Raji (cell line): Measurements from ENCODE around the gene MACROD2.

Experiments
- POLR2A ChIP-seq: IDR thresholded peaks from 2 replicates; pipeline ENCODE4 v1.6.1; 2011; ENCODE audit warnings: low read depth, low read length, control low read depth; ENCODE audit not compliant: insufficient read depth

Gene MACROD2

GRCh38 chr20:15547119-15547518 is 1551.8 kb downstream of the MACROD2 start:
- no peak for TF ChIP-seq POLR2A

DNA sequence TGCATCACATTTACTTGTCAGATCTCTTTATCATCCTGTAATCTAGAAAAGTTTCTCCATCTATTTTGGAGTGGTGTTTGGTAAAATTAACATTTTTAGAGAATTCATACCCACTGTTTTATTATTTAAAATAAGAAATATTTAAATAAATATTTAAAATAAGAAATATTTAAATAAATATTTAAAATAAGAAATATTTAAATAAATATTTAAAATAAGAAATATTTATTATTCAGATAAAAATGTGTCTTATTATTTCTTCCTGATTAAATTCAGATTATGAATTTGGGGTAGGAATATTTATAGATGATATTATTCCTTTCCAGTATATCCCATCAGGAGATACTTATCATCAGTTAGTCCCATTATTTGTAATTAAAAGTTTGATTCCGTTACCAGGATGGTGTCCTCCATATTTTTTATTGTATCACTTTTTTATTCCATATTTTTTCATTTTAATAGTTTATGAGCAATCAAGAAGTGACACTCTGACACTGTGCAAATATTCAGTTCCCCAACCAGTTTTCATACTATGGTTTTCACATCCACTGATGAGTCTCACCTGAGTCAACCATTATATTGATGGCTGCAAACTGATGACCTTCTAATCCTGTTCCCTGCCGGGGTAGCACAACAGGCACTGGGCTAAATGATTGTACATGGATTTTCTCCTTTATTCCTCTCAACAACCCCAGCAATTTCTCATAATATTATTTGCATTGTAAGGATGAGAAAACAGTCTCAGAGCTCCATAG is 1555.0 kb downstream of the MACROD2 start:
- TF ChIP-seq POLR2A: no peak

- TF ChIP-seq POLR2A: no peak
These were observed 1560.6 kb downstream of the MACROD2 start for GRCh38 chr20:15555913-15556312.

GRCh38 chr20:15556869-15557268 is 1561.6 kb downstream of the MACROD2 start:
- no peak for TF ChIP-seq POLR2A

- TF ChIP-seq POLR2A: no peak
These were observed 1565.8 kb downstream of the MACROD2 start for GRCh38 chr20:15561070-15561569.

DNA sequence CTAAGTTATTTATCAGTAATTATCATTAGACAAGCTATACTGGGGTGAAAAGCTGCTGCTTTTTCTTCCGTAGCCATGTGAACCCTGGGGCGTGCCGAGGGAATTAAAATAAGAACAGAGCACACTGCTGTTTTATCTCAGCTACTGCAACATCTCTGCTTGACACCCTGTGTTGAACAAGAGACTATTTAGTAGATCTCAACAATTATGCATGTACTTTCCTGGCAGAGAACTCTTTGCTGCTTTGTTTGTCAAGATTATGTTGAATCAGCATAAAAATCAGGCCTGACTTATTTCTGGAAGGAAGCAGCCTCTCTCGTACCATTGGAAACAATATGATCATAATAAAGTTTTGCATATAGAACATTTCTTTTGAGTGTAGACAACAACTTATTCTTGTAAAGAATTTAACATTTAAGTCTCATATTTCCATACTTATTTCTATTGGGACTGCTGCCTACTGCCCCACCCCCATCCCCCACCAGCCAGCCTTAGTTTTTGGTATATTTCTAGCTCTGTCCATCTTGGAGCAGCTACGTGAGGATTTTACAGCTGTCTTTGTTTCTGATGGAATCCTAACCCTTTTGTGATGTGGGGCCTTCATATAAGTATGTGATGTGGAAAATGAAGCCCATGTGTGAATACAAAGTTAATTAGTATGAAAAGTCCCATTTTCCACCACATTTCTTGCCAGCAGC is 1566.5 kb downstream of the MACROD2 start:
- no peak for TF ChIP-seq POLR2A

GRCh38 chr20:15563836-15564235 is 1568.5 kb downstream of the MACROD2 start:
- no peak for TF ChIP-seq POLR2A

- TF ChIP-seq POLR2A: no peak
These were observed 1569.7 kb downstream of the MACROD2 start for GRCh38 chr20:15564981-15565380.

DNA sequence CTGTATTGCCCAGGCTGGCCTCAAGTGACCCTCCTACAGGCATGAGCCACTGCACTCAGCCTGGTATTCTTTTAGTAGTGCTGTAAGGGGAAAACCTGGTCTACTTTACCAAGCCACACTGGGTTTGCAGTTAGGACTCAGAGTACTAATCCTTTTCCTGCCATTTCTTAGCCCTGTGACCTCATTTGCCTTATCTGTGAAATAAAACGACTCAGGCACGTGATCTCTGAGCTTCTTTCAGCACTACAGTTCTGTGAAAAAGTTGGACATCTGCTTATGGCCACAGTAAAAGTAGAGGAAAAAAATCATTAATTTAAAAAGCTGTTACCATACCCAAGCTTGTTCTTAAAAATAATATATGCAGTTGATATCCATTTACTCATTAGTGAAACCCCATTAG is 1570.5 kb downstream of the MACROD2 start:
- TF ChIP-seq POLR2A: no peak

DNA sequence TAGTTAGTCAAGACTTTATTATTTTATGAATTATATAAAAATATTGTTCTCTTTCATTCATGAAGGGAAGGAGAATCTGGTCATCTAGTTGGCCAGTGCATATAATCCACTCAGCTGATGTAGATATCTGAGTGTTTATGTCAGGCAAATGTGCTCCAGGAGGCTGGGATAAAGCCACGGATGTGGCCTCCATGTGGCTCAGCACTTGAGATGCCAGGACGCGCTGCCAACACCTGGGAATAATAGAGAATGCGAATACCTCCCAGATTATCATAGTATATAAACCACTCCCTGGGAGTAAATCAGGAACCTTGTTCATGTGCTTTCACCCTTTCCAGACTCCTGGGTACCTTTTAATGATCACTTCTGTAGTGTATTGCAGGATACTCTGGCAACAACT is 1571.9 kb downstream of the MACROD2 start:
- TF ChIP-seq POLR2A: no peak

DNA sequence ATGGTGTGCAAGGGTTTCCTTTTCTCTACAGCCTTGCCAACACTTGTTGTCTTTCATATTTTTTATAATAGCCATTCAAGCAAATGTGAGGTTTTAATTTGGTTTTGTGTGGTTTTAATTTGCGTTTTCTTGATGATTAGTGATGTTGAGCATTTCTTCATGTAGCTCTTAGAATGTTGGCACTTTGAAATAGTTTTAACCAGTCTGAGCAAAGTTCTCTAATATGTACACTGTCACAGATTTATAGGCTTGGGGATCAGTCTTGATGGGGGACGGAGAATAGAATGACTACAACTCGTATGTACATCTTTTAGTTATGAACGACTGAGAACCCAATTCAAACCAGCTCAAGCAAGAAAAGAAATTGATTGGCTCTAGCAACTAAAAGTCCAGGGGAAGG is 1574.8 kb downstream of the MACROD2 start:
- TF ChIP-seq POLR2A: no peak

DNA sequence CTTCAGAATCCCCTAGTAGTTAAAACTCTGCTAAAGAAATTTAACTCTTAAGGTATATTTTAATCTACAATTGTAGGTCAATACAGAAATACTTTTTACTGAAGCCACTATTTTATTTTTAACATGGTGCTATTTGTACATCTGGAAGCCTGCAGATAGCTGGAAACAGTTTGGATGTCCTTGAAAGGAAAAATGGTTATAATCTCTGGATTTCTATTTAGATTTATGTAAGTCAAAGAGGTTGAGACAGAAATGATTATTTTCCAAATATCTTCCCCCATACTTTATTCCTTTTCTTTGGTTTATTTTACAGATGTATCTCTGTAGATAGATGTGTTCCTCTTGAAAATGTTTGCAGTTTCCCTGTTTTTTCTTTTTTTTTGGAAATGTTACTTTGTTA is 1575.7 kb downstream of the MACROD2 start:
- no peak for TF ChIP-seq POLR2A

DNA sequence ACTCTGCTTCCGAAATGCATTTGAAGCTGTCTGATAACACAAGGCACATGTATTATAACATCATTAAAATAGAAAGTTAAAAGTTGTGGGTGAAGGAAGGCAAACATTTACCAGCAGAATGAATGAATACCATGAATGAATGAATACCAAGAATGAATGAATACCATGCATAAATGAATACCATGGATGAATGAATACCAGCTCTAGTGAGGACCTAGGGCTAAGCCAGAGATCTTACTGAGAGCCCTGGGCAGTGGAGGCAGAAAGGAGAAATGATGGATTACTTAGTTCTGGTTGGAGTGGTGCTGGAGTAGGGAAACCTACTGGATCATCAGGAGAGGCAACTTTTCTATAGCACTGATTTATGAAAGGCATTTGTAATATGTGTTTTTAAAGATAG is 1579.9 kb downstream of the MACROD2 start:
- no peak for TF ChIP-seq POLR2A

DNA sequence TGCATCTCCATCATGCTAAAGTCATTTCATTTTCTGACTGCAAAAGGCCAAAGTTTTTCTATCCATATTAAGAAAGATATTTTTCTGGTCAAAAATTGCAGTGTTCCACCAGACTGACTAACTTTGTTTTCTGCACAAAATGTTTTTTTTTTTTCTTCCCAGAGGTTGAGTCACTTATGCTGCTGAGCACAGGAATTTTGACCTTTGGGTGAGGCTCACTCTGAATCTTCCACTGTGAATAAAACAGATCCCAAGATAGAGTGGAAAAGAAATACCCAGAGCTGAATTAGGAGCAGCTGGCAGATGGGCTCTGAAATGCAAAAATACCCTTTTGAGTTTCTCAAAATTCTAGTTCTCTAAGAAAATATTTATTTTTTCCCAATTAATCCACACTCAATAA is 1581.1 kb downstream of the MACROD2 start:
- TF ChIP-seq POLR2A: no peak

DNA sequence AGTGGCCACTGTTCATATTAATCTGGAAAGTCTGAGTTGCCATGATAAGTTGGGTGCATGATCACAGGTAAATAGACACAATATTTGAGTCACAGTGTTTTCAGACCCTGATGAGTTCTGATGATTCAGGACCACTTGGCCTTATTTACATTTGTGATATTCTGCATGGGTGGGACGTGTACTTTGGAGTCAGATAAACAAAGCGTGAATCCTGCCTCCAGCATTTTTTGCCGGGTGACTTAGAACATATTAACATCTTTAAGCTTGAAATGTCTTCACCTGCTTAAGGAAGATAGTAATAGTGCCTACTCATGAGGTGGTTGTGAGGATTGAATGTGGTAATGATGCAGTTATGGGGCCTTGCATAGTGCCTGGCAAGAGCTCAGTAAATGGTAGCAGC is 1582.8 kb downstream of the MACROD2 start:
- TF ChIP-seq POLR2A: no peak

DNA sequence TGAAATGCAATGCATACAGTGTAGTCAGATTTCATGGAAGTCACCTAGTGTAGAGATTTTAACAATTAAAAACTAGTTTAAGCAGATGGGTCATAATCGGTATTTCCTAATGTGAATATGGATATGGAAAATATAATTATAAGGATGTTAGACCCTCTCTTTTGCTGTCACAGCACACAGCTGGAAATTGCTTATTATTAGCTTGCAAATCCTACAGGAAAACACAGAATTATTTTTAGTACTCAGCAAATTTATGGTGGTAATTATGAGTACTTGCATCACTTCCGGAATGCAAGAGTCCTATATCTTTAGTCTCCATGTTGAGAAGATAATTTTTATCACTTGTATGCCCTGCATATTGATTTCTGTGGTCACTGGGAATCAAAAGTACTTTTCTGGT is 1584.4 kb downstream of the MACROD2 start:
- TF ChIP-seq POLR2A: no peak
